H1 (cell line): ENCODE data around the gene FAM83F.

Experiments used
- EP300 ChIP-seq, 2 experiments: IDR thresholded peaks; 1 replicate in 1 of 2; 2 replicates in 1 of 2; pipeline ENCODE4 v1.6.1; 2011 to 2012; ENCODE audit warnings: low read depth in 2 of 2, low read length in 2 of 2, mild to moderate bottlenecking in 2 of 2, borderline replicate concordance in 1 of 2, inconsistent platforms in 1 of 2, moderate library complexity in 1 of 2
- EZH2 ChIP-seq: fragments of 200-600 bp; sonication (generic); IDR thresholded peaks from 2 replicates; pipeline ENCODE4 v1.7.1; 2012; ENCODE audit warnings: low read depth, mild to moderate bottlenecking, moderate library complexity, low read length, inconsistent platforms; ENCODE audit not compliant: severe bottlenecking
- JUN ChIP-seq: IDR thresholded peaks from 2 replicates; pipeline ENCODE4 v1.6.1; 2011; ENCODE audit warnings: low read depth, mild to moderate bottlenecking, improper control_type of control experiment, low read length
- POLR2A ChIP-seq, 2 experiments: IDR thresholded peaks; 1 replicate in 1 of 2; 2 replicates in 1 of 2; pipeline ENCODE4 v1.6.1; 2011; ENCODE audit warnings: low read depth in 2 of 2, low read length in 2 of 2, mild to moderate bottlenecking in 2 of 2; ENCODE audit errors: control extremely low read depth in 1 of 2
- POLR2AphosphoS5 ChIP-seq: IDR thresholded peaks from 2 replicates; pipeline ENCODE4 v1.6.1; 2011; ENCODE audit warnings: low read depth, low read length
- RFX5 ChIP-seq: IDR thresholded peaks from 2 replicates; pipeline ENCODE4 v1.6.1; 2011; ENCODE audit warnings: low read depth, low read length, improper control_type of control experiment, borderline replicate concordance
- TAF1 ChIP-seq: IDR thresholded peaks from 2 replicates; pipeline ENCODE4 v1.6.1; 2011; ENCODE audit warnings: mild to moderate bottlenecking, low read depth, low read length
- TF ChIP-seq, protein P1 (sequence below), 3 experiments: IDR thresholded peaks; 1 replicate in 2 of 3; 2 replicates in 1 of 3; pipeline versions ENCODE4 v1.5.1 to v1.6.1; 2011; ENCODE audit warnings: low read length in 3 of 3, mild to moderate bottlenecking in 3 of 3, inconsistent platforms in 2 of 3, low read depth in 1 of 3, moderate library complexity in 1 of 3; ENCODE audit not compliant: insufficient read depth in 1 of 3; ENCODE audit errors: control extremely low read depth in 1 of 3

DNA sequence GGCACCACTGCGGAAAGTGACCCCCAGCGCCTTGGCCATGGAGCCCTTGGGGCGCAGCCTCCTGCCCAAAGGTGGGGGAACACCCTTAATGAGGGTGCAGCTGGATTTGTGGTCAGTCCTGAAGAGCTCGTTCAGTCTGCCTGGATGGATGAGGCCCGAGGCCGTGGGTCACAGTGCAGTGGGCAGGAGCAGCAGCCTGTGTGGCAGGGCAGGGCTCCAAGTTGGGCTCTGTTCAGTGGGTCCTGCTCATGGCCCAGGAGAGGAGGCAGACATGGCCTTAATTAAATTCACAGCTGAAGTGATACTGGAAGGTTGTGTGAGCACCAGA lies 33.3 kb downstream of the FAM83F start:
- TF ChIP-seq, protein P1, sequence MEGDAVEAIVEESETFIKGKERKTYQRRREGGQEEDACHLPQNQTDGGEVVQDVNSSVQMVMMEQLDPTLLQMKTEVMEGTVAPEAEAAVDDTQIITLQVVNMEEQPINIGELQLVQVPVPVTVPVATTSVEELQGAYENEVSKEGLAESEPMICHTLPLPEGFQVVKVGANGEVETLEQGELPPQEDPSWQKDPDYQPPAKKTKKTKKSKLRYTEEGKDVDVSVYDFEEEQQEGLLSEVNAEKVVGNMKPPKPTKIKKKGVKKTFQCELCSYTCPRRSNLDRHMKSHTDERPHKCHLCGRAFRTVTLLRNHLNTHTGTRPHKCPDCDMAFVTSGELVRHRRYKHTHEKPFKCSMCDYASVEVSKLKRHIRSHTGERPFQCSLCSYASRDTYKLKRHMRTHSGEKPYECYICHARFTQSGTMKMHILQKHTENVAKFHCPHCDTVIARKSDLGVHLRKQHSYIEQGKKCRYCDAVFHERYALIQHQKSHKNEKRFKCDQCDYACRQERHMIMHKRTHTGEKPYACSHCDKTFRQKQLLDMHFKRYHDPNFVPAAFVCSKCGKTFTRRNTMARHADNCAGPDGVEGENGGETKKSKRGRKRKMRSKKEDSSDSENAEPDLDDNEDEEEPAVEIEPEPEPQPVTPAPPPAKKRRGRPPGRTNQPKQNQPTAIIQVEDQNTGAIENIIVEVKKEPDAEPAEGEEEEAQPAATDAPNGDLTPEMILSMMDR (IDR thresholded peaks at IDR 0.05; ENCODE audit: control extremely low read depth in 1 of 3, insufficient read depth in 1 of 3, low read depth in 1 of 3, low read length in 3 of 3) = no peak
- TF ChIP-seq EP300 (IDR thresholded peaks at IDR 0.05; ENCODE audit: borderline replicate concordance in 1 of 2, low read depth in 2 of 2, low read length in 2 of 2) (no peak), POLR2A (IDR thresholded peaks at IDR 0.05; ENCODE audit: control extremely low read depth in 1 of 2, low read depth in 2 of 2, low read length in 2 of 2) (no peak), POLR2AphosphoS5 (no peak), RFX5 (no peak), JUN (no peak), EZH2 (no peak), TAF1 (no peak)
